ENCODE data around the gene MGLL. TPM values are rescaled to one million over a fixed set of nuclear protein-coding genes. Genes with fewer than 3 reads are reported as not detected.

Gene MGLL
- total RNA-seq (100 to 1,000 TPM; 214 to 318 TPM), polyA plus RNA-seq (ENCODE audit: insufficient read length in 6 of 6) (10 to 100 TPM in 5 of 6 donors, 1 to 10 TPM in 1; 8.6 to 22.6 (median 15.0) TPM)
- long read RNA-seq, donor 1, full-length matches to known transcripts = 12 of 12 reads
- long read RNA-seq, donor 1, partial matches to known transcripts = 0 of 12 reads
- long read RNA-seq, donor 1, other reads (novel, unspliced or antisense) = 0 of 12 reads
- long read RNA-seq, donor 2, full-length matches to known transcripts = 5 of 5 reads
- long read RNA-seq, donor 2, partial matches to known transcripts = 0 of 5 reads
- long read RNA-seq, donor 2, other reads (novel, unspliced or antisense) = 0 of 5 reads
- long read RNA-seq, donor 3, full-length matches to known transcripts = 6 of 6 reads
- long read RNA-seq, donor 3, partial matches to known transcripts = 0 of 6 reads
- long read RNA-seq, donor 3, other reads (novel, unspliced or antisense) = 0 of 6 reads
- long read RNA-seq, donor 4, full-length matches to known transcripts = 337 of 519 reads
- long read RNA-seq, donor 4, partial matches to known transcripts = 15 of 519 reads
- long read RNA-seq, donor 4, other reads (novel, unspliced or antisense) = 167 of 519 reads
- long read RNA-seq, donor 5, full-length matches to known transcripts = 16 of 16 reads
- long read RNA-seq, donor 5, partial matches to known transcripts = 0 of 16 reads
- long read RNA-seq, donor 5, other reads (novel, unspliced or antisense) = 0 of 16 reads
- long read RNA-seq, donor 6, partial matches to known transcripts = 0 of 2 reads
- long read RNA-seq, donor 6, other reads (novel, unspliced or antisense) = 0 of 2 reads
- long read RNA-seq, donor 7, full-length matches to known transcripts = 9 of 9 reads
- long read RNA-seq, donor 7, partial matches to known transcripts = 0 of 9 reads
- long read RNA-seq, donor 7, other reads (novel, unspliced or antisense) = 0 of 9 reads
- long read RNA-seq, donor 8, full-length matches to known transcripts = 16 of 16 reads
- long read RNA-seq, donor 8, partial matches to known transcripts = 0 of 16 reads
- long read RNA-seq, donor 8, other reads (novel, unspliced or antisense) = 0 of 16 reads
- long read RNA-seq, donor 9 = 0 reads
- long read RNA-seq, donor 10, full-length matches to known transcripts = 610 of 731 reads
- long read RNA-seq, donor 10, partial matches to known transcripts = 11 of 731 reads
- long read RNA-seq, donor 10, other reads (novel, unspliced or antisense) = 110 of 731 reads
- long read RNA-seq, donor 11, full-length matches to known transcripts = 29 of 35 reads
- long read RNA-seq, donor 11, partial matches to known transcripts = 6 of 35 reads
- long read RNA-seq, donor 11, other reads (novel, unspliced or antisense) = 0 of 35 reads
- long read RNA-seq, donor 12, full-length matches to known transcripts = 5 of 5 reads
- long read RNA-seq, donor 12, partial matches to known transcripts = 0 of 5 reads
- long read RNA-seq, donor 12, other reads (novel, unspliced or antisense) = 0 of 5 reads

DNA sequence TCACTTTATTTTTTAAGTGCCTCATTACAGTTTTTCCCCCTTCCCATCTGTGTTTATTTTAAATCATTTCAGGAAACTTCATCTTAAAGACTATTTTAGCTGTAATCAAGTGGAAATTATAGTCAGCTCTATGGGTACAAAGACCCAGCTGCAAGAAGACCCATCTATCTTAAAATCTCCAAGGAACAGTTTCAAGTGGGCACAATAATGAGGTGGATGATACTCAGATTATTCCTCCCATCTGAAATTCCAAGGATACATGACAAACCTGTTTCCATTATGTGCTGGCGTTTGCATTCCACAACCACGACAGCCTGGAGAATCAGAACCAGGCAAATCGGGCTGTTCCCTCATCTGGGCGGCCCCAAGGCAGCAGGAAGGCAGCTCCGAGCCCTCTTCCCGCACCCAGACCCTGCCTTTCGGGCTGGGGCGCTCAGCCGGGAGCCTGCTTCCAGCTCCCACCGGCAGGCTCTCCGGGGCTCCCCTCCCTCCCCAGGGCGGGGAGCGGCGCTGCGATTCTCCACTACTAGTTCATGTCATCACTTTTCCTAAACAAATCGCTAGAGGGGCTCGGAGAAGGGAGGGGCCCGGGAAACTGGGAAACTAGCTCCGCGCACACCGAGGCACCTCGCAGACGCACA, at the start of gene MGLL:
Gene MGLL, minus strand, starts transcription at position 475 of the 641 bp plus-strand sequence. Its CDS starts 197 bp downstream, at position 278.
- H3K4me3 ChIP-seq = peak within 1 kb of the TSS; percentile 66 to 81
- intact Hi-C loops (cut with DNase I) = loop anchor here in 1 of 2 donors (10.0 kb wide), 1 partner anchor 127 kb away; no protein-coding TSS in a partner anchor
- peak within 1 kb of the TSS; percentile 86 to 91 for H3K27ac ChIP-seq
- H3K36me3 ChIP-seq = peaks cover 0 to 9% of the 10 kb centered on the region in 2 donors
- H3K9me3 ChIP-seq = no peaks in the 10 kb centered on the region
- ATAC-seq (peak; percentile 28), DNase-seq (peak in 1 of 4 donors; percentile 89)
- no peaks in the 10 kb centered on the region for H3K27me3 ChIP-seq
- no peak for TF ChIP-seq CTCF (IDR thresholded peaks at IDR 0.05)
- peaks cover 20 to 56% of the 10 kb centered on the region in 2 donors for H3K4me1 ChIP-seq

DNA sequence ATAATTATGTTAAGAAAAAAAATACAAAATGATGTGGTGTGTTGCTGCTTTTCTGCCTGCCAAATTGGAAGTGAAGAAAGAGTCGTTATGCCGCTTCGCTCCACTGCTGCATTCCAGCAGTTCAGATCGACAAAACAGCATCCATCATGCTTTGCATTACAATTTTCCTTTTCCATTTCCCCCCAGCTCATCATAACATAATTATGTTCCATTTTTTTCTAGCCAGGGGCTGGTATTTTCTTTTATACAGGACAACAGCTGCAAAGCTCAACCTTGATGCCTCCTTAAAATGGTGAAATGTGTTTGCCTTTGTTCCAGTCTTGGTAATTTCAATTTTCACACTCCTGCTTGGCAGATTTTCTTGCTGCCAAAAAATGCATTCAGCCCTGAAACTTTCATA, 47.8 kb upstream of the MGLL start:
- H3K4me3 ChIP-seq = no peak overlapping the region
- H3K36me3 ChIP-seq = no peaks in the 10 kb centered on the region
- no peak for TF ChIP-seq CTCF (IDR thresholded peaks at IDR 0.05)
- no peaks in the 10 kb centered on the region for H3K9me3 ChIP-seq
- intact Hi-C loops (cut with DNase I) = no loop called here
- no peak for ATAC-seq
- no peak overlapping the region for H3K27ac ChIP-seq
- H3K4me1 ChIP-seq = no peaks in the 10 kb centered on the region
- H3K27me3 ChIP-seq = no peaks in the 10 kb centered on the region
- DNase-seq = no peak

GRCh38 chr3:127867986-127868385, 45.7 kb upstream of the MGLL start:
- H3K36me3 ChIP-seq = no peaks in the 10 kb centered on the region
- DNase-seq = no peak
- no peak overlapping the region for H3K27ac ChIP-seq

More at GRCh38 chr3:127867986-127868385, 45.7 kb upstream of the MGLL start:
- Histone ChIP-seq H3K4me3 (no peak overlapping the region), H3K27me3 (no peaks in the 10 kb centered on the region), H3K9me3 (no peaks in the 10 kb centered on the region), H3K4me1 (no peaks in the 10 kb centered on the region)
- intact Hi-C loops (cut with DNase I) = no loop called here
- ATAC-seq = no peak
- no peak for TF ChIP-seq CTCF (IDR thresholded peaks at IDR 0.05)
